ENCODE measurements around the gene SUSD6. TPM values are rescaled to one million over a fixed set of nuclear protein-coding genes. Genes with fewer than 3 reads are reported as not detected.

Gene SUSD6
- total RNA-seq, 2 experiments from 2014 or later = 53.3 to 56.9 TPM

GRCh38 chr14:69613312-69614073 is 2.1 kb downstream of the SUSD6 start:
- ChIA-PET CTCF (interaction anchor here (1.3 to 3.8 kb wide), 4 partner anchors 12 to 113 kb away, joined by 3 to 18 read pairs (median 4); no protein-coding TSS in a partner anchor), POLR2A (no interaction called here)

- POLR2A ChIA-PET = no interaction called here
- CTCF ChIA-PET = interaction anchor here (0.9 to 2.5 kb wide), 5 partner anchors 9 to 71 kb away, joined by 3 to 8 read pairs (median 4); no protein-coding TSS in a partner anchor
These were observed 3.2 kb downstream of the SUSD6 start for GRCh38 chr14:69614592-69614991.

- ChIA-PET POLR2A (no interaction called here), CTCF (interaction anchor here (0.9 to 2.5 kb wide), 4 partner anchors 9 to 70 kb away, joined by 3 to 8 read pairs (median 4); no protein-coding TSS in a partner anchor)
These were observed 3.7 kb downstream of the SUSD6 start for GRCh38 chr14:69615121-69615495.

GRCh38 chr14:69615496-69616407 is 4.4 kb downstream of the SUSD6 start:
- POLR2A ChIA-PET = interaction anchor here (1.0 to 1.5 kb wide), 2 partner anchors 14 to 15 kb away, joined by 3 to 4 read pairs; no protein-coding TSS in a partner anchor
- CTCF ChIA-PET = interaction anchor here (0.6 to 2.5 kb wide), 4 partner anchors 8 to 639 kb away, joined by 3 to 8 read pairs (median 4); no protein-coding TSS in a partner anchor

- CTCF ChIA-PET = interaction anchor here (0.6 to 2.5 kb wide), 3 partner anchors 58 to 638 kb away, joined by 3 to 8 read pairs (median 3); no protein-coding TSS in a partner anchor
These were observed 5.0 kb downstream of the SUSD6 start for GRCh38 chr14:69616408-69616773.

GRCh38 chr14:69617796-69618195 is 6.4 kb downstream of the SUSD6 start:
- ChIA-PET POLR2A (no interaction called here), CTCF (interaction anchor here (1.6 kb wide), 1 partner anchor 57 kb away, joined by 3 read pairs; no protein-coding TSS in a partner anchor)

More at GRCh38 chr14:69616408-69616773, 5.0 kb downstream of the SUSD6 start:
- POLR2A ChIA-PET = interaction anchor here (1.0 to 1.5 kb wide), 2 partner anchors 13 to 14 kb away, joined by 3 to 4 read pairs; no protein-coding TSS in a partner anchor

GRCh38 chr14:69619012-69619411 is 7.6 kb downstream of the SUSD6 start:
- CTCF ChIA-PET = interaction anchor here (1.6 kb wide), 1 partner anchor 18 kb away, joined by 6 read pairs; no protein-coding TSS in a partner anchor
- POLR2A ChIA-PET = no interaction called here

- POLR2A ChIA-PET = interaction anchor here (0.9 kb wide), 1 partner anchor 8 kb away, joined by 3 read pairs; no protein-coding TSS in a partner anchor
- CTCF ChIA-PET = interaction anchor here (1.0 to 1.6 kb wide), 2 partner anchors 17 to 21 kb away, joined by 3 to 6 read pairs; no protein-coding TSS in a partner anchor
These were observed 8.8 kb downstream of the SUSD6 start for GRCh38 chr14:69620211-69620611.

- ChIA-PET POLR2A (interaction anchor here (0.5 to 0.9 kb wide), 2 partner anchors 9 to 46 kb away, joined by 3 read pairs; no protein-coding TSS in a partner anchor), CTCF (no interaction called here)
These were observed 9.6 kb downstream of the SUSD6 start for GRCh38 chr14:69620981-69621380.

- ChIA-PET CTCF (interaction anchor here (1.0 to 1.4 kb wide), 2 partner anchors 9 to 38 kb away, joined by 3 read pairs; no protein-coding TSS in a partner anchor), POLR2A (no interaction called here)
These were observed 12.7 kb downstream of the SUSD6 start for GRCh38 chr14:69624136-69624535.

- ChIA-PET POLR2A (interaction anchor here (0.6 to 1.4 kb wide), 3 partner anchors 14 to 60 kb away, joined by 3 to 9 read pairs (median 5); partner anchors contain the start of gene SUSD6), CTCF (interaction anchor here (1.0 to 1.5 kb wide), 4 partner anchors 10 to 94 kb away, joined by 3 to 7 read pairs (median 4); no protein-coding TSS in a partner anchor)
These were observed 14.1 kb downstream of the SUSD6 start for GRCh38 chr14:69625299-69626131.

- ChIA-PET POLR2A (interaction anchor here (1.4 kb wide), 1 partner anchor 59 kb away, joined by 5 read pairs; no protein-coding TSS in a partner anchor), CTCF (interaction anchor here (1.0 to 1.5 kb wide), 3 partner anchors 13 to 94 kb away, joined by 3 to 5 read pairs (median 3); no protein-coding TSS in a partner anchor)
These were observed 14.7 kb downstream of the SUSD6 start for GRCh38 chr14:69626132-69626500.

GRCh38 chr14:69629225-69630127 is 18.1 kb downstream of the SUSD6 start:
- CTCF ChIA-PET = interaction anchor here (0.8 to 1.7 kb wide), 7 partner anchors 9 to 97 kb away, joined by 3 to 5 read pairs (median 4); no protein-coding TSS in a partner anchor
- POLR2A ChIA-PET = interaction anchor here (0.9 to 1.8 kb wide), 4 partner anchors 9 to 19 kb away, joined by 3 to 5 read pairs (median 4); partner anchors contain the start of gene SUSD6

GRCh38 chr14:69630360-69630759 is 19.0 kb downstream of the SUSD6 start:
- ChIA-PET POLR2A (interaction anchor here (0.7 to 1.8 kb wide), 4 partner anchors 8 to 19 kb away, joined by 3 to 5 read pairs (median 4); partner anchors contain the start of gene SUSD6), CTCF (interaction anchor here (0.9 to 1.7 kb wide), 5 partner anchors 15 to 96 kb away, joined by 3 to 5 read pairs (median 4); no protein-coding TSS in a partner anchor)

GRCh38 chr14:69631509-69631908 is 20.1 kb downstream of the SUSD6 start:
- POLR2A ChIA-PET = no interaction called here
- CTCF ChIA-PET = interaction anchor here (0.6 kb wide), 1 partner anchor 13 kb away, joined by 3 read pairs; no protein-coding TSS in a partner anchor

- CTCF ChIA-PET = interaction anchor here (0.6 kb wide), 2 partner anchors 12 to 29 kb away, joined by 3 read pairs; no protein-coding TSS in a partner anchor
- POLR2A ChIA-PET = interaction anchor here (0.7 kb wide), 1 partner anchor 949 kb away, joined by 6 read pairs; no protein-coding TSS in a partner anchor
These were observed 20.8 kb downstream of the SUSD6 start for GRCh38 chr14:69632164-69632563.

Measured in activated CD8-positive, alpha-beta memory T cell treated with anti-CD3 and anti-CD28 coated beads for 36 hours (primary cell).